Right lobe of liver (tissue), 6 donors: ENCODE results near the gene IQSEC1. TPM values are rescaled to one million over a fixed set of nuclear protein-coding genes. Genes with fewer than 3 reads are reported as not detected.

Experiments
- ATAC-seq, 4 donors: fragments of 200-7000 bp; cut with Tn5 transposase; one replicate each; pipeline ENCODE4 v1.9.1; 2020; ENCODE audit warnings: mild to moderate bottlenecking in 4 of 4, moderate library complexity in 4 of 4
- DNase-seq, 3 donors: peaks; one replicate each; pipeline ENCODE4 v3.0.0-alpha.2; 2020
- H3K27ac ChIP-seq, 3 donors: fragments of 200-600 bp; one replicate each; pipeline ENCODE4 v1.8.0; 2022
- H3K27me3 ChIP-seq, 2 donors: fragments of 200-600 bp; one replicate each; pipeline ENCODE4 v1.8.0; 2022
- H3K36me3 ChIP-seq, 4 donors: fragments of 200-600 bp; sonication (generic) in 1 of 4; one replicate each; pipeline versions ENCODE4 v1.5.1 to v1.8.0; 2017 to 2022; ENCODE audit warnings: control low read depth in 1 of 4
- H3K4me1 ChIP-seq, 4 donors: fragments of 200-600 bp; sonication (generic) in 1 of 4; one replicate each; pipeline versions ENCODE4 v1.5.1 to v1.8.0; 2017 to 2022; ENCODE audit warnings: control low read depth in 1 of 4
- H3K4me3 ChIP-seq, 3 donors: fragments of 200-600 bp; one replicate each; pipeline ENCODE4 v1.8.0; 2022
- H3K9me3 ChIP-seq, 4 donors: fragments of 200-600 bp; sonication (generic) in 1 of 4; one replicate each; pipeline versions ENCODE4 v1.5.1 to v1.8.0; 2017 to 2022; ENCODE audit warnings: control low read depth in 1 of 4
- CTCF ChIP-seq, 4 donors: fragments of 200-600 bp in 3 of 4; fragments of 450-650 bp in 1 of 4; IDR thresholded peaks; one replicate each; pipeline versions ENCODE4 v1.5.1 to v1.8.0; 2016 to 2022; ENCODE audit warnings: antibody characterized with exemption in 4 of 4, mild to moderate bottlenecking in 2 of 4
- POLR2A ChIP-seq: fragments of 450-650 bp; IDR thresholded peaks from one replicate; pipeline ENCODE4 v1.6.1; 2017; ENCODE audit warnings: antibody characterized with exemption, mild to moderate bottlenecking
- WGBS: methylation state at CpG from one replicate; pipeline ENCODE4 v1.1.6; 2018; ENCODE audit warnings: low coverage, low lambda C conversion rate; ENCODE audit not compliant: insufficient coverage; ENCODE audit errors: missing lambda C conversion rate; 5-methylcytosine and 5-hydroxymethylcytosine counted together
- intact Hi-C, 2 donors: fragments of 100-400 bp; cut with DNase I; formaldehyde crosslinking; loops; one replicate each; pipeline versions ENCODE4 v1.11.2 to v1.14.1; 2022
- total RNA-seq, 6 experiments: library from RNA; depleted of rRNA in 2 of 6; stranded (reverse); fragments of >200 nt in 2 of 6; fragmentation: NEBNext Ultra II Directional in 3 of 6; extraction: Animal tissue kit (Norgen Biotek cat#: 25700) in 3 of 6; gene quantifications; one replicate each; pipeline versions ENCODE4 v1.1.0 to v1.2.4, GENCODE V29; 2016 to 2023
- donor health status: DM: no; HTN: yes; CAD: no.
- donor health status: DM: no; HTN: no; CAD: no.
- donor health status: DM: no; HTN: no; CAD: no.
- donor health status: DM: no; HTN: yes; CAD: no.
- donor health status: DM: no; HTN: yes; CAD: no.

IQSEC1 gene
- total RNA-seq, 6 experiments from 2014 or later, result 32.1 to 61.3 (median 48.9) TPM

GRCh38 chr3:13005301-13005700 is 67.9 kb downstream of the IQSEC1 start:
- WGBS, result no CpG with 5 or more reads among the region's 5 CpGs
- no peak overlapping the region for H3K4me3 ChIP-seq
- ATAC-seq (peak in 3 of 4 donors; percentile 4 to 16 (median 6)), DNase-seq (peak in 1 of 3 donors; percentile 49)
- no peaks in the 10 kb centered on the region for H3K27me3 ChIP-seq
- no peaks in the 10 kb centered on the region for H3K36me3 ChIP-seq
- peaks cover 0 to 6% (median 0%) of the 10 kb centered on the region in 4 donors for H3K4me1 ChIP-seq
- intact Hi-C loops, result no loop called here
- TF ChIP-seq CTCF (IDR thresholded peaks at IDR 0.05) (no peak), POLR2A (no peak)
- H3K27ac ChIP-seq, result peak overlapping the region in 1 of 3 donors; percentile 19
- no peaks in the 10 kb centered on the region for H3K9me3 ChIP-seq

GRCh38 chr3:13004376-13004775 is 68.9 kb downstream of the IQSEC1 start:
- Histone ChIP-seq H3K36me3 (no peaks in the 10 kb centered on the region), H3K4me3 (no peak overlapping the region), H3K27me3 (no peaks in the 10 kb centered on the region), H3K27ac (no peak overlapping the region), H3K9me3 (no peaks in the 10 kb centered on the region), H3K4me1 (peaks cover 0 to 6% (median 0%) of the 10 kb centered on the region in 4 donors)
- peak in 2 of 3 donors; percentile 28 to 42 for DNase-seq
- no CpG with 5 or more reads among the region's 7 CpGs for WGBS
- intact Hi-C loops, result no loop called here
- TF ChIP-seq POLR2A (peak; percentile 23), CTCF (IDR thresholded peaks at IDR 0.05) (no peak)
- ATAC-seq, result peak in 3 of 4 donors; percentile 16 to 34 (median 26)

GRCh38 chr3:13003608-13004007 is 69.6 kb downstream of the IQSEC1 start:
- Histone ChIP-seq H3K4me3 (no peak overlapping the region), H3K9me3 (no peaks in the 10 kb centered on the region), H3K4me1 (peaks cover 0 to 6% (median 0%) of the 10 kb centered on the region in 4 donors), H3K27ac (no peak overlapping the region), H3K36me3 (no peaks in the 10 kb centered on the region), H3K27me3 (no peaks in the 10 kb centered on the region)
- TF ChIP-seq CTCF (IDR thresholded peaks at IDR 0.05) (no peak), POLR2A (no peak)
- no peak for ATAC-seq
- intact Hi-C loops, result no loop called here
- DNase-seq, result no peak
- WGBS, result 61% methylated on average over 4 of the region's 4 CpGs

- 61% methylated on average over 2 of the region's 2 CpGs for WGBS
- DNase-seq (no peak), ATAC-seq (no peak)
- Histone ChIP-seq H3K27ac (no peak overlapping the region), H3K4me3 (no peak overlapping the region), H3K27me3 (no peaks in the 10 kb centered on the region), H3K4me1 (peaks cover 0 to 6% (median 0%) of the 10 kb centered on the region in 4 donors), H3K36me3 (no peaks in the 10 kb centered on the region), H3K9me3 (no peaks in the 10 kb centered on the region)
- intact Hi-C loops, result no loop called here
- TF ChIP-seq POLR2A, result no peak
These were observed 70.7 kb downstream of the IQSEC1 start for GRCh38 chr3:13002398-13003124.
